GM12892 (cell line): ENCODE measurements around the gene MUC2.

Experiments used
- POLR2A ChIP-seq: IDR thresholded peaks from 2 replicates; pipeline ENCODE4 v1.6.1; 2011; ENCODE audit warnings: low read depth, low read length, control low read depth
- POLR2AphosphoS5 ChIP-seq: IDR thresholded peaks from 2 replicates; pipeline ENCODE4 v1.6.1; 2011; ENCODE audit warnings: low read depth, low read length, control low read depth
- TAF1 ChIP-seq: IDR thresholded peaks from 2 replicates; pipeline ENCODE4 v1.6.1; 2011; ENCODE audit warnings: low read depth, mild to moderate bottlenecking, control low read depth, low read length, borderline replicate concordance

DNA sequence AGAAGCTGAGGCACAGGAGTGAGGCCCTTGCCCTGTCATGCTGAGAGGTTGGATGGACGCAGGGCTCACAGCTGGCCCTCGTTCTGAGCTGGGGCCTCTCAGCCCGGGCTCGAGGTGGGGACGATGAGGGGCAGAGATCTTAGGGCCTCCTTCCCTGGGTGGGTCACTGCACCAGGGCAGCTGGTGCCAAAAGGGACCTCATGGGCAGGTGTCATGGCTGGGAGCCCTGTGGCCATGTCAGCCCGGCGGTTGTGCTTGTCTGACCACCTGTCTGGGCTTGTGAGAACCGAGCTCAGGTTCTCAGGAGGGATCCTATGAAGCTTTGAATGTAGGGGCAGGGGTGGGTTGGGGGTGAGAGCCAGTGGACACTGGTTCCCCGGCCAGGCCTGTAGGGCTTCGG, 36.3 kb upstream of the MUC2 start:
- TF ChIP-seq POLR2A (no peak), POLR2AphosphoS5 (no peak), TAF1 (no peak)
